IMR-90 (cell line): ENCODE data around the gene CBX3. TPM values are rescaled to one million over a fixed set of nuclear protein-coding genes. Genes with fewer than 3 reads are reported as not detected.

Experiments
- ATAC-seq: fragments of 200-7000 bp; cut with Tn5 transposase; 2 replicates; pipeline ENCODE4 v1.9.1; 2020; ENCODE audit warnings: low read depth, mild to moderate bottlenecking, moderate library complexity
- BruUV-seq: library from RNA; stranded (reverse); fragments of 400-500 nt; replicated peaks from 2 replicates; lab custom pipeline; 2021; lab: Mats Ljungman, UMichigan
- CTCF ChIA-PET: fragments of 300-600 bp; formaldehyde crosslinking; extraction: SDS; loops from one replicate; lab custom pipeline; 2021; ENCODE audit warnings: antibody characterized with exemption; lab: Yijun Ruan, JAX
- POLR2A ChIA-PET: fragments of 300-600 bp; sonication (Branson Sonifier 250); formaldehyde crosslinking; loops from one replicate; lab custom pipeline; 2022; ENCODE audit warnings: antibody characterized with exemption; ENCODE audit not compliant: unreplicated experiment; lab: Charles Lee
- DNase-seq: peaks from one replicate; pipeline ENCODE4 v3.0.0; 2013
- H2AFZ ChIP-seq: replicated peaks from 2 replicates; pipeline ENCODE3; 2013; ENCODE audit warnings: low read length, mild to moderate bottlenecking; ENCODE audit not compliant: poor library complexity
- H2AK5ac ChIP-seq: 2 replicates; pipeline ENCODE4 v1.6.1; 2013; ENCODE audit warnings: low read depth, low read length, inconsistent platforms
- H2AK9ac ChIP-seq: replicated peaks from 2 replicates; pipeline ENCODE3; 2013; ENCODE audit warnings: mild to moderate bottlenecking, low read depth, low read length, moderate library complexity; ENCODE audit not compliant: poor library complexity
- H2BK120ac ChIP-seq: 2 replicates; pipeline ENCODE4 v1.6.1; 2013; ENCODE audit warnings: low read depth, low read length, inconsistent platforms
- H2BK15ac ChIP-seq: 3 replicates; pipeline ENCODE4 v1.6.1; 2013; ENCODE audit warnings: low read depth, low read length, inconsistent platforms
- H2BK20ac ChIP-seq: 2 replicates; pipeline ENCODE4 v1.6.1; 2013; ENCODE audit warnings: low read depth, mild to moderate bottlenecking, inconsistent platforms, low read length, moderate library complexity
- H2BK5ac ChIP-seq: 2 replicates; pipeline ENCODE4 v1.6.1; 2013; ENCODE audit warnings: mild to moderate bottlenecking, low read depth, low read length, inconsistent platforms; ENCODE audit not compliant: poor library complexity, severe bottlenecking
- H3K14ac ChIP-seq: replicated peaks from 2 replicates; pipeline ENCODE4 v1.6.1; 2013; ENCODE audit warnings: low read depth, low read length, inconsistent platforms
- H3K18ac ChIP-seq: 2 replicates; pipeline ENCODE4 v1.6.1; 2013; ENCODE audit warnings: low read depth, low read length, control low read depth
- H3K23ac ChIP-seq: 2 replicates; pipeline ENCODE4 v1.6.1; 2013; ENCODE audit warnings: low read depth, low read length, inconsistent platforms
- H3K27ac ChIP-seq: 2 replicates; pipeline ENCODE4 v1.5.1; 2013; ENCODE audit warnings: mild to moderate bottlenecking, control low read depth, low read length; ENCODE audit not compliant: insufficient read depth
- H3K27me3 ChIP-seq: 2 replicates; pipeline ENCODE4 v1.6.1; 2013; ENCODE audit warnings: low read length; ENCODE audit not compliant: control insufficient read depth, insufficient read depth
- H3K36me3 ChIP-seq: 2 replicates; pipeline ENCODE4 v1.6.1; 2013; ENCODE audit warnings: low read length, mixed read lengths; ENCODE audit not compliant: control insufficient read depth, insufficient read depth
- H3K4ac ChIP-seq: 2 replicates; pipeline ENCODE4 v1.6.1; 2013; ENCODE audit warnings: low read depth, low read length, inconsistent platforms
- H3K4me1 ChIP-seq: 2 replicates; pipeline ENCODE4 v1.6.1; 2013; ENCODE audit warnings: low read length, mixed read lengths; ENCODE audit not compliant: control insufficient read depth, insufficient read depth
- H3K4me2 ChIP-seq: 2 replicates; pipeline ENCODE4 v1.6.1; 2013; ENCODE audit warnings: low read depth, mild to moderate bottlenecking, control low read depth, low read length, moderate library complexity
- H3K4me3 ChIP-seq: 2 replicates; pipeline ENCODE4 v1.5.1; 2013; ENCODE audit warnings: low read depth, mild to moderate bottlenecking, control low read depth, low read length, moderate library complexity; ENCODE audit not compliant: insufficient read depth
- H3K56ac ChIP-seq: 2 replicates; pipeline ENCODE4 v1.6.1; 2013; ENCODE audit warnings: low read length, inconsistent platforms; ENCODE audit not compliant: insufficient read depth; ENCODE audit errors: extremely low read depth
- H3K79me1 ChIP-seq, 2 experiments: 2 replicates each; pipeline ENCODE4 v1.6.1; 2013; ENCODE audit warnings: low read length in 2 of 2, inconsistent platforms in 1 of 2, low read depth in 1 of 2
- H3K9ac ChIP-seq: 2 replicates; pipeline ENCODE4 v1.6.1; 2013; ENCODE audit warnings: low read depth, low read length, control low read depth
- H3K9me1 ChIP-seq: 2 replicates; pipeline ENCODE4 v1.6.1; 2013; ENCODE audit warnings: low read length, inconsistent platforms; ENCODE audit not compliant: insufficient read depth
- H3K9me3 ChIP-seq: 2 replicates; pipeline ENCODE4 v1.6.1; 2013; ENCODE audit warnings: low read length; ENCODE audit not compliant: control insufficient read depth, insufficient read depth
- H4K20me1 ChIP-seq: 2 replicates; pipeline ENCODE4 v1.6.1; 2013; ENCODE audit warnings: low read length, inconsistent platforms; ENCODE audit not compliant: insufficient read depth
- H4K5ac ChIP-seq: 2 replicates; pipeline ENCODE4 v1.6.1; 2013; ENCODE audit warnings: mild to moderate bottlenecking, low read depth, low read length, control low read depth
- H4K8ac ChIP-seq, 2 experiments: 2 replicates each; pipeline ENCODE4 v1.6.1; 2013; ENCODE audit warnings: low read depth in 2 of 2, low read length in 2 of 2, control low read depth in 1 of 2, inconsistent platforms in 1 of 2
- H4K91ac ChIP-seq: 2 replicates; pipeline ENCODE4 v1.6.1; 2013; ENCODE audit warnings: low read depth, low read length, inconsistent platforms; ENCODE audit not compliant: insufficient read depth
- BHLHE40 ChIP-seq: fragments of 150-350 bp; IDR thresholded peaks from 2 replicates; pipeline ENCODE4 v1.6.1; 2016; ENCODE audit warnings: mild to moderate bottlenecking, low read depth, low read length
- MAFK ChIP-seq: IDR thresholded peaks from 2 replicates; pipeline ENCODE4 v1.6.1; 2012; ENCODE audit warnings: low read depth, low read length, improper control_type of control experiment
- MAZ ChIP-seq: IDR thresholded peaks from 2 replicates; pipeline ENCODE4 v1.6.1; 2012; ENCODE audit warnings: low read depth, mild to moderate bottlenecking, low read length, improper control_type of control experiment, moderate library complexity, borderline replicate concordance
- MXI1 ChIP-seq: IDR thresholded peaks from 2 replicates; pipeline ENCODE4 v1.6.1; 2012; ENCODE audit warnings: low read depth, mild to moderate bottlenecking, low read length, moderate library complexity, borderline replicate concordance
- WGBS, 2 experiments: methylation state at CpG; one replicate each; pipeline versions ENCODE4 v1.1.5 to v1.1.7; 2013; ENCODE audit warnings: missing lambda C conversion rate in 2 of 2; ENCODE audit not compliant: insufficient read length in 1 of 2; ENCODE audit errors: extremely low coverage in 2 of 2; 5-methylcytosine and 5-hydroxymethylcytosine counted together
- dilution Hi-C: fragments of 300-500 bp; cut with HindIII; formaldehyde crosslinking; loops from one replicate; pipeline ENCODE4 v1.14.3; 2018; ENCODE audit warnings: low sequenced_read_pairs; ENCODE audit not compliant: unreplicated experiment
- in situ Hi-C: fragments of 300-500 bp; cut with MboI; formaldehyde crosslinking; loops from 3 replicates; pipeline ENCODE4 v1.14.3; 2019; ENCODE audit warnings: low sequenced_read_pairs, inconsistent platforms, mixed read lengths
- intact Hi-C: fragments of 100-400 bp; cut with micrococcal nuclease; formaldehyde crosslinking; loops from 2 replicates; pipeline ENCODE4 v1.10.0; 2022
- polyA plus RNA-seq, 3 experiments: library from polyadenylated mRNA; depleted of rRNA; stranded (reverse); fragments of >200 nt; gene quantifications; 2 replicates each; pipeline ENCODE4 v1.2.3, GENCODE V29; 2012; ENCODE audit warnings: low replicate concordance in 1 of 3
- total RNA-seq: library from RNA; depleted of rRNA; stranded (reverse); fragments of >200 nt; gene quantifications from 2 replicates; pipeline ENCODE4 v1.2.3, GENCODE V29; 2012
- TF ChIP-seq, protein P1 (sequence below): conservative IDR thresholded peaks from 2 replicates; pipeline ENCODE4 v1.5.1; 2012; ENCODE audit warnings: mild to moderate bottlenecking, low read depth, low read length, improper control_type of control experiment

The CBX3 gene
- total and polyA plus RNA-seq, 2 of the 4 experiments (the other 2 are of a cell fraction): 38.2 to 76.5 TPM

DNA sequence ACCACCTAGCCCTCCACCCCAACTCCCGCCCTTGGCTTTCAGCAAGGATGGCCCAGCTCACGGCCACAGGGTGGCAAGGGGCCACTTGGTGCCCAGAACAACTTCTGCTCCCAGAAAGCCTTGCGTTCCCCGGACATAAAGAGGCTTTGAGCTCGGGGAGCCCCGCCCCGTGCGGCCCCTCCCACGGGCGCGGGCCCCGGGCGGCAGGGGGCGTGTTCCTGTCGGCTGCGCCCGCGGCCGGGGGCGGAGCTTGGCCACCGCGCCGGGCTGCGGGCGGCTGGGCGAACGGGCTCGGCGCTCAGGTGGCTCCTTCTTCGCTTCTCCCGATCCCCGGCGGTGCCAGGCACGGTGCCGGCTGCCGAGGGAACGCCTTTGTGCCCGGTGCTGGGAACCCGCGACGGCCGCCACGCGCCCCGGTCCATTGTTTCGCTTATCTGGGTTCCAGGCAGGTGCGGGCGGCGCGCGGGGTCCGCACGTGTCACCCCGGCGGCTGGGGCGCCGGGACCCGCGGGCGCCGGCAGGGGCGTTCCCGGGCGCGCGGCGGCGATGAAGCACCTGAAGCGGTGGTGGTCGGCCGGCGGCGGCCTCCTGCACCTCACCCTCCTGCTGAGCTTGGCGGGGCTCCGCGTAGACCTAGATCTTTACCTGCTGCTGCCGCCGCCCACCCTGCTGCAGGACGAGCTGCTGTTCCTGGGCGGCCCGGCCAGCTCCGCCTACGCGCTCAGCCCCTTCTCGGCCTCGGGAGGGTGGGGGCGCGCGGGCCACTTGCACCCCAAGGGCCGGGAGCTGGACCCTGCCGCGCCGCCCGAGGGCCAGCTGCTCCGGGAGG is 49.4 kb upstream of the CBX3 start, which contains the start of gene NFE2L3:
NFE2L3 (plus strand) TSS at position 246 of the 829 bp plus-strand sequence; CDS start at position 547, 301 bp downstream.
- intact Hi-C loops: no loop called here
- TF ChIP-seq MXI1 (peak; percentile 10; the same call in 1 of the 2 replicates), BHLHE40 (0 out of 2 replicates have a peak, but pooled peaks have one; percentile 5), MAFK (no peak), MAZ (peak; percentile 85; the same call in 1 of the 2 replicates)
- TF ChIP-seq, protein P1, sequence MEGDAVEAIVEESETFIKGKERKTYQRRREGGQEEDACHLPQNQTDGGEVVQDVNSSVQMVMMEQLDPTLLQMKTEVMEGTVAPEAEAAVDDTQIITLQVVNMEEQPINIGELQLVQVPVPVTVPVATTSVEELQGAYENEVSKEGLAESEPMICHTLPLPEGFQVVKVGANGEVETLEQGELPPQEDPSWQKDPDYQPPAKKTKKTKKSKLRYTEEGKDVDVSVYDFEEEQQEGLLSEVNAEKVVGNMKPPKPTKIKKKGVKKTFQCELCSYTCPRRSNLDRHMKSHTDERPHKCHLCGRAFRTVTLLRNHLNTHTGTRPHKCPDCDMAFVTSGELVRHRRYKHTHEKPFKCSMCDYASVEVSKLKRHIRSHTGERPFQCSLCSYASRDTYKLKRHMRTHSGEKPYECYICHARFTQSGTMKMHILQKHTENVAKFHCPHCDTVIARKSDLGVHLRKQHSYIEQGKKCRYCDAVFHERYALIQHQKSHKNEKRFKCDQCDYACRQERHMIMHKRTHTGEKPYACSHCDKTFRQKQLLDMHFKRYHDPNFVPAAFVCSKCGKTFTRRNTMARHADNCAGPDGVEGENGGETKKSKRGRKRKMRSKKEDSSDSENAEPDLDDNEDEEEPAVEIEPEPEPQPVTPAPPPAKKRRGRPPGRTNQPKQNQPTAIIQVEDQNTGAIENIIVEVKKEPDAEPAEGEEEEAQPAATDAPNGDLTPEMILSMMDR: peak; percentile 35
- peak within 1 kb of the TSS; percentile 61 for H2BK5ac ChIP-seq
- H2BK120ac ChIP-seq: peak within 1 kb of the TSS; percentile 97
- peak within 1 kb of the TSS; percentile 94 for H3K4me3 ChIP-seq
- POLR2A ChIA-PET: no interaction called here
- peak within 1 kb of the TSS; percentile 94 for H4K91ac ChIP-seq
- in situ Hi-C loops: no loop called here
- peaks cover 25% of the 10 kb centered on the region for H3K4me1 ChIP-seq
- H2AFZ ChIP-seq: peak within 1 kb of the TSS; percentile 100
- 0% methylated on average over 18 of the region's 95 CpGs; no CpG with 5 or more reads in 1 of the 2 experiments for WGBS, 2 experiments
- ATAC-seq: peak; percentile 83
- H3K56ac ChIP-seq: no peak within 1 kb of the TSS
- H3K4ac ChIP-seq: peak within 1 kb of the TSS; percentile 99
- H3K23ac ChIP-seq: peak within 1 kb of the TSS; percentile 99
- CTCF ChIA-PET: interaction anchor here (0.6 to 2.6 kb wide), 3 partner anchors 61 to 260 kb away, joined by 3 to 7 read pairs (median 3); no protein-coding TSS in a partner anchor
- H3K36me3 ChIP-seq: no peaks in the 10 kb centered on the region
- H2AK5ac ChIP-seq: peak within 1 kb of the TSS; percentile 77
- H3K18ac ChIP-seq: peak within 1 kb of the TSS; percentile 68
- H4K8ac ChIP-seq: peak within 1 kb of the TSS; percentile 100
- peak within 1 kb of the TSS; percentile 57 for H3K9ac ChIP-seq
- no peaks in the 10 kb centered on the region for H4K20me1 ChIP-seq
- H3K4me2 ChIP-seq: peak within 1 kb of the TSS; percentile 88
- no TSS peak for BruUV-seq
- H2AK9ac ChIP-seq: peak within 1 kb of the TSS; percentile 83
- peak within 1 kb of the TSS; percentile 93 for H4K5ac ChIP-seq
- no peaks in the 10 kb centered on the region for H3K9me3 ChIP-seq
- no peaks in the 10 kb centered on the region for H3K27me3 ChIP-seq
- peaks cover 37% of the 10 kb centered on the region for H3K9me1 ChIP-seq
- peak within 1 kb of the TSS; percentile 75 for H2BK20ac ChIP-seq
- H2BK15ac ChIP-seq: peak within 1 kb of the TSS; percentile 96
- peak within 1 kb of the TSS; percentile 97 for H3K14ac ChIP-seq
- dilution Hi-C loops: no loop called here
- peak within 1 kb of the TSS; percentile 55 for H3K27ac ChIP-seq
- peaks cover 4 to 44% of the 10 kb centered on the region in 2 experiments; a peak in 3 of 4 replicates for H3K79me1 ChIP-seq
- DNase-seq: peak; percentile 63
